ENCODE results near the gene POLE3. TPM values are rescaled to one million over a fixed set of nuclear protein-coding genes. Genes with fewer than 3 reads are reported as not detected.

The POLE3 gene
- total RNA-seq, 4 donors from 2014 or later: 29.1 to 59.4 (median 32.2) TPM

GRCh38 chr9:113375057-113376023, 35.1 kb downstream of the POLE3 start:
- no peak for TF ChIP-seq CTCF (IDR thresholded peaks at IDR 0.05)
- DNase-seq (ENCODE audit: low spot score) (no peak), ATAC-seq (ENCODE audit: low FRiP score) (no peak)

- no peak for ATAC-seq (ENCODE audit: low FRiP score)
- no peak for TF ChIP-seq CTCF (IDR thresholded peaks at IDR 0.05)
- no peak for DNase-seq (ENCODE audit: low spot score)
Observed at GRCh38 chr9:113373676-113374392, 36.6 kb downstream of the POLE3 start.

GRCh38 chr9:113373256-113373655, 37.2 kb downstream of the POLE3 start:
- no peak for TF ChIP-seq CTCF (IDR thresholded peaks at IDR 0.05)
- ATAC-seq (ENCODE audit: low FRiP score) (no peak), DNase-seq (ENCODE audit: low spot score) (no peak)

- no peak for TF ChIP-seq CTCF (IDR thresholded peaks at IDR 0.05)
- DNase-seq (ENCODE audit: low spot score): no peak
- ATAC-seq (ENCODE audit: low FRiP score): no peak
Observed at GRCh38 chr9:113372059-113372458, 38.4 kb downstream of the POLE3 start.

GRCh38 chr9:113370806-113371325, 39.6 kb downstream of the POLE3 start:
- ATAC-seq (ENCODE audit: low FRiP score) (no peak), DNase-seq (ENCODE audit: low spot score) (no peak)
- TF ChIP-seq CTCF (IDR thresholded peaks at IDR 0.05): no peak

GRCh38 chr9:113369855-113370140, 40.7 kb downstream of the POLE3 start:
- ATAC-seq (ENCODE audit: low FRiP score): no peak
- TF ChIP-seq CTCF (IDR thresholded peaks at IDR 0.05): no peak
- DNase-seq (ENCODE audit: low spot score): no peak
